Measurements from ENCODE around the gene SPTBN1.

Gene SPTBN1

GRCh38 chr2:54566896-54567295 is 110.8 kb downstream of the SPTBN1 start:
- Histone ChIP-seq H3K36me3 (ENCODE audit: control insufficient read depth in 2 of 2, insufficient read depth in 2 of 2, low read length in 2 of 2) (peaks cover 0 to 3% of the 10 kb centered on the region in 2 donors), H3K9me3 (ENCODE audit: control insufficient read depth in 2 of 2, low read length in 2 of 2) (no peaks in the 10 kb centered on the region), H3K4me1 (ENCODE audit: control insufficient read depth in 2 of 2, insufficient read depth in 2 of 2, low read length in 2 of 2) (peaks cover 35 to 40% of the 10 kb centered on the region in 2 donors), H3K4me3 (ENCODE audit: low read length in 2 of 2) (no peak overlapping the region), H3K9ac (ENCODE audit: low read depth in 1 of 2, low read length in 2 of 2) (no peak overlapping the region), H3K27ac (ENCODE audit: low read depth in 2 of 2, low read length in 2 of 2) (no peak overlapping the region), H3K27me3 (ENCODE audit: control insufficient read depth in 2 of 2, insufficient read depth in 2 of 2, low read length in 2 of 2) (no peaks in the 10 kb centered on the region)

GRCh38 chr2:54568876-54569321 is 112.8 kb downstream of the SPTBN1 start:
- Histone ChIP-seq H3K27me3 (ENCODE audit: control insufficient read depth in 2 of 2, insufficient read depth in 2 of 2, low read length in 2 of 2) (no peaks in the 10 kb centered on the region), H3K36me3 (ENCODE audit: control insufficient read depth in 2 of 2, insufficient read depth in 2 of 2, low read length in 2 of 2) (peaks cover 0 to 3% of the 10 kb centered on the region in 2 donors), H3K27ac (ENCODE audit: low read depth in 2 of 2, low read length in 2 of 2) (peak overlapping the region; percentile 98 to 100), H3K4me1 (ENCODE audit: control insufficient read depth in 2 of 2, insufficient read depth in 2 of 2, low read length in 2 of 2) (peaks cover 51 to 59% of the 10 kb centered on the region in 2 donors), H3K9ac (ENCODE audit: low read depth in 1 of 2, low read length in 2 of 2) (peak overlapping the region; percentile 35 to 67), H3K4me3 (ENCODE audit: low read length in 2 of 2) (peak overlapping the region; percentile 6 to 39), H3K9me3 (ENCODE audit: control insufficient read depth in 2 of 2, low read length in 2 of 2) (no peaks in the 10 kb centered on the region)

GRCh38 chr2:54569745-54570301 is 113.7 kb downstream of the SPTBN1 start:
- Histone ChIP-seq H3K9ac (ENCODE audit: low read depth in 1 of 2, low read length in 2 of 2) (peak overlapping the region; percentile 64 to 67), H3K9me3 (ENCODE audit: control insufficient read depth in 2 of 2, low read length in 2 of 2) (no peaks in the 10 kb centered on the region), H3K27ac (ENCODE audit: low read depth in 2 of 2, low read length in 2 of 2) (peak overlapping the region; percentile 98 to 100), H3K36me3 (ENCODE audit: control insufficient read depth in 2 of 2, insufficient read depth in 2 of 2, low read length in 2 of 2) (no peaks in the 10 kb centered on the region), H3K4me1 (ENCODE audit: control insufficient read depth in 2 of 2, insufficient read depth in 2 of 2, low read length in 2 of 2) (peaks cover 57 to 68% of the 10 kb centered on the region in 2 donors), H3K27me3 (ENCODE audit: control insufficient read depth in 2 of 2, insufficient read depth in 2 of 2, low read length in 2 of 2) (no peaks in the 10 kb centered on the region), H3K4me3 (ENCODE audit: low read length in 2 of 2) (peak overlapping the region; percentile 26 to 39)

GRCh38 chr2:54570321-54570855 is 114.3 kb downstream of the SPTBN1 start:
- Histone ChIP-seq H3K4me1 (ENCODE audit: control insufficient read depth in 2 of 2, insufficient read depth in 2 of 2, low read length in 2 of 2) (peaks cover 63 to 71% of the 10 kb centered on the region in 2 donors), H3K9me3 (ENCODE audit: control insufficient read depth in 2 of 2, low read length in 2 of 2) (no peaks in the 10 kb centered on the region), H3K27me3 (ENCODE audit: control insufficient read depth in 2 of 2, insufficient read depth in 2 of 2, low read length in 2 of 2) (no peaks in the 10 kb centered on the region), H3K9ac (ENCODE audit: low read depth in 1 of 2, low read length in 2 of 2) (peak overlapping the region; percentile 5 to 67), H3K4me3 (ENCODE audit: low read length in 2 of 2) (peak overlapping the region; percentile 11 to 26), H3K36me3 (ENCODE audit: control insufficient read depth in 2 of 2, insufficient read depth in 2 of 2, low read length in 2 of 2) (peaks cover 0 to 3% of the 10 kb centered on the region in 2 donors), H3K27ac (ENCODE audit: low read depth in 2 of 2, low read length in 2 of 2) (peak overlapping the region; percentile 98 to 100)

GRCh38 chr2:54570925-54571694 is 115.0 kb downstream of the SPTBN1 start:
- no peaks in the 10 kb centered on the region for H3K9me3 ChIP-seq (ENCODE audit: control insufficient read depth in 2 of 2, low read length in 2 of 2)
- peak overlapping the region; percentile 98 to 100 for H3K27ac ChIP-seq (ENCODE audit: low read depth in 2 of 2, low read length in 2 of 2)
- peaks cover 0 to 5% of the 10 kb centered on the region in 2 donors for H3K36me3 ChIP-seq (ENCODE audit: control insufficient read depth in 2 of 2, insufficient read depth in 2 of 2, low read length in 2 of 2)
- no peaks in the 10 kb centered on the region for H3K27me3 ChIP-seq (ENCODE audit: control insufficient read depth in 2 of 2, insufficient read depth in 2 of 2, low read length in 2 of 2)
- H3K4me3 ChIP-seq (ENCODE audit: low read length in 2 of 2), result peak overlapping the region; percentile 41 to 42
- peaks cover 70 to 76% of the 10 kb centered on the region in 2 donors for H3K4me1 ChIP-seq (ENCODE audit: control insufficient read depth in 2 of 2, insufficient read depth in 2 of 2, low read length in 2 of 2)
- H3K9ac ChIP-seq (ENCODE audit: low read depth in 1 of 2, low read length in 2 of 2), result peak overlapping the region; percentile 26 to 67

GRCh38 chr2:54572262-54572635 is 116.1 kb downstream of the SPTBN1 start:
- Histone ChIP-seq H3K36me3 (ENCODE audit: control insufficient read depth in 2 of 2, insufficient read depth in 2 of 2, low read length in 2 of 2) (peaks cover 0 to 5% of the 10 kb centered on the region in 2 donors), H3K9ac (ENCODE audit: low read depth in 1 of 2, low read length in 2 of 2) (peak overlapping the region; percentile 72 to 84), H3K4me1 (ENCODE audit: control insufficient read depth in 2 of 2, insufficient read depth in 2 of 2, low read length in 2 of 2) (peaks cover 80 to 85% of the 10 kb centered on the region in 2 donors), H3K27me3 (ENCODE audit: control insufficient read depth in 2 of 2, insufficient read depth in 2 of 2, low read length in 2 of 2) (no peaks in the 10 kb centered on the region), H3K9me3 (ENCODE audit: control insufficient read depth in 2 of 2, low read length in 2 of 2) (no peaks in the 10 kb centered on the region), H3K27ac (ENCODE audit: low read depth in 2 of 2, low read length in 2 of 2) (peak overlapping the region; percentile 98 to 100), H3K4me3 (ENCODE audit: low read length in 2 of 2) (peak overlapping the region; percentile 46 to 59)

GRCh38 chr2:54572636-54573536 is 116.8 kb downstream of the SPTBN1 start:
- Histone ChIP-seq H3K9me3 (ENCODE audit: control insufficient read depth in 2 of 2, low read length in 2 of 2) (no peaks in the 10 kb centered on the region), H3K36me3 (ENCODE audit: control insufficient read depth in 2 of 2, insufficient read depth in 2 of 2, low read length in 2 of 2) (peaks cover 0 to 5% of the 10 kb centered on the region in 2 donors), H3K4me3 (ENCODE audit: low read length in 2 of 2) (peak overlapping the region; percentile 46 to 59), H3K9ac (ENCODE audit: low read depth in 1 of 2, low read length in 2 of 2) (peak overlapping the region; percentile 72 to 84), H3K4me1 (ENCODE audit: control insufficient read depth in 2 of 2, insufficient read depth in 2 of 2, low read length in 2 of 2) (peaks cover 87 to 92% of the 10 kb centered on the region in 2 donors), H3K27ac (ENCODE audit: low read depth in 2 of 2, low read length in 2 of 2) (peak overlapping the region; percentile 98 to 100), H3K27me3 (ENCODE audit: control insufficient read depth in 2 of 2, insufficient read depth in 2 of 2, low read length in 2 of 2) (no peaks in the 10 kb centered on the region)

GRCh38 chr2:54573537-54573919 is 117.4 kb downstream of the SPTBN1 start:
- Histone ChIP-seq H3K27me3 (ENCODE audit: control insufficient read depth in 2 of 2, insufficient read depth in 2 of 2, low read length in 2 of 2) (no peaks in the 10 kb centered on the region), H3K27ac (ENCODE audit: low read depth in 2 of 2, low read length in 2 of 2) (peak overlapping the region; percentile 98 to 100), H3K4me1 (ENCODE audit: control insufficient read depth in 2 of 2, insufficient read depth in 2 of 2, low read length in 2 of 2) (peaks cover 92 to 96% of the 10 kb centered on the region in 2 donors), H3K4me3 (ENCODE audit: low read length in 2 of 2) (peak overlapping the region; percentile 17 to 59), H3K9ac (ENCODE audit: low read depth in 1 of 2, low read length in 2 of 2) (peak overlapping the region; percentile 10 to 84), H3K9me3 (ENCODE audit: control insufficient read depth in 2 of 2, low read length in 2 of 2) (no peaks in the 10 kb centered on the region), H3K36me3 (ENCODE audit: control insufficient read depth in 2 of 2, insufficient read depth in 2 of 2, low read length in 2 of 2) (peaks cover 0 to 5% of the 10 kb centered on the region in 2 donors)

GRCh38 chr2:54574107-54574859 is 118.2 kb downstream of the SPTBN1 start:
- H3K27me3 ChIP-seq (ENCODE audit: control insufficient read depth in 2 of 2, insufficient read depth in 2 of 2, low read length in 2 of 2), result no peaks in the 10 kb centered on the region
- peaks cover 94 to 96% of the 10 kb centered on the region in 2 donors for H3K4me1 ChIP-seq (ENCODE audit: control insufficient read depth in 2 of 2, insufficient read depth in 2 of 2, low read length in 2 of 2)
- H3K4me3 ChIP-seq (ENCODE audit: low read length in 2 of 2), result peak overlapping the region; percentile 32 to 59
- H3K9me3 ChIP-seq (ENCODE audit: control insufficient read depth in 2 of 2, low read length in 2 of 2), result no peaks in the 10 kb centered on the region
- peak overlapping the region; percentile 98 to 100 for H3K27ac ChIP-seq (ENCODE audit: low read depth in 2 of 2, low read length in 2 of 2)
- H3K9ac ChIP-seq (ENCODE audit: low read depth in 1 of 2, low read length in 2 of 2), result peak overlapping the region; percentile 48 to 84
- H3K36me3 ChIP-seq (ENCODE audit: control insufficient read depth in 2 of 2, insufficient read depth in 2 of 2, low read length in 2 of 2), result peaks cover 0 to 5% of the 10 kb centered on the region in 2 donors

Measured in mucosa of rectum (tissue), 2 donors.